NCI-H146 treated with DMSO at 0.1 percent for 48 hours (cell line): ENCODE results near the gene CA12.
"Not testable (repeated sequence)": the region's sequence is repeated elsewhere in the genome, so short reads cannot be mapped to it uniquely, and the experiment has no call there.

ENCODE experiments used
- DNase-seq: peaks from one replicate; lab custom pipeline; 2025; ENCODE audit not compliant: unreplicated experiment; lab: John Stamatoyannopoulos, UW

The CA12 gene

DNA sequence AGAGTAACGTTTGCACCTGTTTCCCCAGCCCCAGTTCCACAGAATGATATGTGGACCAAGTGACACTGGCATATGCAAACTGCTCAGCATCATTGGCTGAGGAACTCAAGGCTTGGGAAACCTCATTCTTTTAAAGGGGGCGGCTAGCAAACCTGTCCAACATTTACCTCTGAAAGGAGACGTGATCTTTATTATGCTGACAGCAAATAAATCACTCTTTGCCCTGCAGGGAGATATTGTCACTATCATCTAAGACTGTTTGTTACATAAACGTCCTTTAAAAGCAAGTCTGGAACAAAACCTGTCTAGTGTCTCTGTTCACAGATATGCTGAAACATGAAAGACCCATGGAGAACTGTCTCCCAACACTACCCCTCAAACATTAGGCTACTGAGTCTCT is 21.5 kb downstream of the CA12 start:
- DNase-seq = no peak

- DNase-seq = no peak
Measured at GRCh38 chr15:63358241-63359029, 23.2 kb downstream of the CA12 start.

DNA sequence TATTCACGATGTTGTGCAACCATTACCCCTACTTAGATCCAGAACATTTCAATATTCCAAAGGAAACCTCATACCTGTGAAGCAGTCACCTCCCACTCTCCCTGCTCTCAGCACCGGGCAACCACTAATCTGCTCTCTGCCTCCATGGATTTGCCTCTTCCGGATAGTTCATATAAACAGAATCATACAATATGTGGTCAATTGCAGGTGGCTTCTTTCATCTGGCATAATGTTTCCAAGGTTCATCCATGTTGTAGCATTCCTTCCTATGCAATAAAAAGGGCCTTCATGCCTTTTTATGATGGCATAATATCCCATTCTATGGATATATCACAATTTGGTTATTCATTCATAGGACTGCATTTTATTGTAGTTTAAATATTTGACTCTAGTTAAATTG is 23.9 kb downstream of the CA12 start:
- no peak for DNase-seq

DNA sequence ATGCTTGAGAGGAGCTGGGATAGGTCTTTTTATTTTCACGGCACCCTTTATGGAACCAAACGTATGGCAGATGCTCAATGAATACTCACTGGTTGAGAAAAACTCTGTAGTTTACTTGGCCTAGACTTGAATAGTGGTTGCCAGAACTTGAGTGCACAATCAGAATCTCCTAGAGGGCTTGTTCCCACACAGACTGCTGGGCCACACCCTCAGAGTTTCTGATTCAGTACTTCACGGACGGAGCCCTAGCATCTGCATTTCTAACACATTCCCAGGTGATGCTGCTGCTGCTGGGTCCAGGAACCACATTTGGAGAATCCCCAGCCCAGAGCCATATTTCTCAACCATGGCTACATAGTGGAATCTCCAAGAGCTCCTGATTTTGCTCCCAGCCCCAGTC is 24.6 kb downstream of the CA12 start:
- DNase-seq = no peak

- no peak for DNase-seq
Measured at GRCh38 chr15:63354821-63355650, 26.6 kb downstream of the CA12 start.

DNA sequence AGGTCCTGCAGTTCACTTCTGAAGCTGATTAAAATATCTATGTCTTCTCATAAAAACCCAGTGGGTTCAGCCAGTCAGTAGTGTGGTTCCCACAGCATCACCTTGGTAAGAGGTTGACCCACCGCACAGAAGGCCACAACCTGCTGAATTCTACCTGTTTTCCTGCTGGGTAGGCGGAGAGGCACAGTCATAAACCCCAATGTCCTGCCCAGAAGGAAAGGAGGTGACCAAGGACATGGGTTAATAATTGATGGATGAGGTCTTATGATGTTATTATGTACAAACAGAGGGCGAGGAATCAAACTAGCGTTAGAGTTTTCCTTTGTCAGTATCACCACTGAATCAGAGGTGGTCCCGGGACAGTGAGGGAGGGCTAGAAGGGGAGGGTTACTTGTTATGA is 27.8 kb downstream of the CA12 start:
- DNase-seq = no peak

GRCh38 chr15:63353261-63353660 is 28.4 kb downstream of the CA12 start:
- DNase-seq = no peak

DNA sequence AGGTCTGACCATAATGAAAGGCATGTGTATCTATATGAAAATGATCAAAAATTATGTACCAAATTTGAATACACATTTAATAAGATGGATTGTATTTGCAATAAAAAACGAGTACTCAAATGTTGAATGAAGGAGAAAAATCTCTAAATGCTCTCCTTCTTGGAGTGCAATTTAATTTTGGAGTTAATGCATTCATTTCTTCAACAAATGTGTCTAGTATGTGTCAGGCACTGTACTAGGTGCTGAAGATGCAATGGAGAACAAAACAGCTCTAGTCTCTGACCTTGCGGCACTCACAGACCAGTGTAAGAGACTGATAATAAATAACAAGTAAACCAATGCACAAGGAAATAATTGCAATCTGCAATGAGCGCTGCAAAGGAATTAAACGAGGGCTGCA is 28.8 kb downstream of the CA12 start:
- no peak for DNase-seq

DNA sequence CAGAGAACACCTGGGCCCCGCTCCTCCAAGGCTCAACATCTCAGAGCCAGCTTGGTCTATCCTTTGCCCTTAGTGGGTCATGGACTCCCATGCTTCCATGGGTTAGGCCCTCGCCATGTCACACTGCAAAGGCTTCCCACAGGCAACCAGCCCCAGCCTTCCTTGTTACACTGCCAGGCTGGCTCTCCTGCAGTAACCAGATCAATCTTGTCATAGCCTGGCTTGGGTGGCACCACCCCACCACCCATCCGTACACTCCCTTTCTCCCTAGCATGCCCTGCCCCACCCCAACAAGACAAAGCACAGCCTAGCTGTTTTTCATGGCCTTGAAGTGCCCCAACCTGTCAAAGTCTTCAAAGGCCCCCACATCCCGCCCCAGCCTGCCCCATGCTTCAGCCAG is 30.5 kb downstream of the CA12 start:
- DNase-seq = no peak

DNA sequence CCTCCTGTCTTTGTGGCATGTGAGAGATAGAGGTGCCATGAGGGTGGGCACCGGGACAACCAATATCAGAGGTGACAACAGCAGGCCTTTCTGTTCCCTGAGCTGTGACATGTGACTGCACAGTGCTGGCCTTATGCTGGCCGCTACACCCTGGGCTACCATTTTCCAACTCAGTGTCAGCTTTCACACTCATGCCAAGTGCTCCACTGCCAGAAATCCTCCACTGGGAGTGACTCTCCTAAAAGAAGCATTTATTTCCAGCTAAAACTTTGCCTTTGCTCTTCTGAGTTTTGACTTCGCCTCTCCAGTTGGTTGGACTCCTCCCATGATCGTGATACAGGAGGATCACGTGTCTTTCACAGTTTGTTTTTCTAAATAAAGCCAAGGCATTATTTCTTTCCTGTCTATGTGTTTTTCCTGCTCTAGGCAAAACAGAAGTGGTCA is 31.4 kb downstream of the CA12 start:
- DNase-seq = no peak

- DNase-seq = no peak
Measured at GRCh38 chr15:63349621-63350020, 32.0 kb downstream of the CA12 start.

DNA sequence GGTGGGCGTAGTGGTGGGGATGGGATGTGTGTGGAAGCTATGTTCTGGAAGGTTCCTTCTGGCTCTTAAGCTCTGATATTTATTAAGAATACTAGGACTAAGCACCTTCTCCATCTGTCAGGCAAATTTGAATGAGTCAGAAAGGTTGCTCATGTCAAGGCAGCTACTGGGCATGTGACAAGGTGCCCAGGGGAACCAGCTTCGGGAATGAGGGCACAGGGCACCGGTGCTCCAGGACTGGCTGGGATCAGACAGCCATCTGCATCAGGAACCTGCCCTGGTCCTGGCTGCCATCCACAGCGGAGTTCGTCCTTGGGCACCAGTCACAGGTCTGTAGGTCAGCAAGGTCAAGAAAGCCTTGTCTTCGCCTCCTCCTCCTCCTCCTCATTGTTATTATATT is 32.5 kb downstream of the CA12 start:
- DNase-seq = no peak

GRCh38 chr15:63348392-63348791 is 33.3 kb downstream of the CA12 start:
- no peak for DNase-seq

GRCh38 chr15:63347074-63347857 is 34.4 kb downstream of the CA12 start:
- DNase-seq = peak; percentile 22

DNA sequence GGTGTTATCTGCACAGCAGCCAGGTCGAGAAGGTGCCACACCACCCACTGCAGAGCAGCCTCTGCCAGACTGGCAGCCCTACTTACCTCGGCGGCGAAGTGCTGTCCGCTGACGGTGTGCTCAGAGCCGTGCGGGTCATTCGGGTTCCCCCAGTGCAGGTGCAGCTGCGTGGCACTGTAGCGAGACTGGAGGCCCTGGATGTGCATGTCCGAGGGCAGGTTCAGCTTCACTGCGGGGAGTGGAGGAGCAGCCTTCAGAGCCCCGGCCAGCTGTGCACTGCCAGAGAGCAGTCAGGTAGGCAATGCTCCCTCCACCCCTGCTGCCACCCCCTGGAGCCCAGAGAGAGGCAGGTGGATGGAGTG is 36.3 kb downstream of the CA12 start:
- no peak for DNase-seq

- no peak for DNase-seq
Measured at GRCh38 chr15:63344731-63345390, 36.8 kb downstream of the CA12 start.

GRCh38 chr15:63342996-63343562 is 38.6 kb downstream of the CA12 start:
- DNase-seq = not testable (repeated sequence)

- DNase-seq = no peak
Measured at GRCh38 chr15:63341898-63342297, 39.7 kb downstream of the CA12 start.

DNA sequence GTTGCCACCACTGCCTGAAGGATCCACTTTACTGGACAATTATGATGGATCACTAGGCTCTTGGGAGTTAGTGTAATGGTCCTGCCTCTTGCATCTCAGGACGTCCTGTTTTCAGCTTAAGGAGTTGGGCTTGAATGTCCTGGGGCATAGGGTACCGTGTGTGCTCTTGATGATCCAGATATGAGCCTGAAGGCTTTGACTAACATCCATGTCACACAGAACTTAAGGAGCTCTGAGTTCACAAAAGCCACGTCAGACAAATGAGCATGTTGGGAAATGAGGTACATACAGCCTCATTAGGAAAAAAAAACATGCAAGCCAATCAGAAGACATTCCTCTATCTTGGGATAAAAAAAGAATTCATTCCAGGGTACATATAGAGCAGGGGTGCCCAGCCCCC is 40.8 kb downstream of the CA12 start:
- no peak for DNase-seq

DNA sequence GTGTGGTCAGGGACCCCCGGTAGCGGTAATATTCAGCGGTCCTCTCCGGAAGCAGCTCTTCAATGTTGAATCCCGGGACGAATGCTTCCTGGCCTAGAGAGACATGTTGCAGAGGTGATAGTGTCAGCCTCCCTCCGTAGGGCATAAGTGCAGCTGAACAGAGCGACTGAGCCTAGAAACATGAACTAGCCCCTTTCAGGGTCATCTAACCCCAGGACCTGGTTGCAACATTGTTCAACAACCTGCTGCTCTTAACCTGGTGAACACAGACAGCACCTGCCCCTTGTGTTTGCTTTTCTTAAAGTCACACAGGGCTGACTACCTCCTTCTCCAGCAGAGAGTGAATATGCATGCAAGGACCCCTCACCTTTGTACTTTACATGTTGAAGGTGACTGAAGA is 41.3 kb downstream of the CA12 start:
- no peak for DNase-seq

DNA sequence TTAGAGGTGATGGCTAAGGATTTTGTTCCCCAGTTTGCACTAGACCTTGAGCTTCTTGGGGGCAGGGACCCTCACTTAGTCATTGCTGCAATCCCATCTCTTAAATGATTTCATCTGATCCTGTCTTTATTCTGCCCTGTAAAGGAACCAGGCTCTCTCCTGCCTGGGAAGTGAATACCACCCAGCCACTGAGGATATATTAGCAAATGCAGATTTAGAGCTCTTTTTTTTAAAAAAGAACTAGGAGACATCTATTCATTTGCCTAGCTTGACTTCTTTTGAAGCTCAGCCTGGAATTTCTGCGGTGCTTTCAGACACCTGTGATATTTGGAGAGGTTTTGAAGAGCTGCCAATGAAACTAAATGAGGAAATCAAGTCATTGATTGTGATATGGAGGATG is 41.8 kb downstream of the CA12 start:
- no peak for DNase-seq
